Sigmoid colon (tissue), 7 donors: ENCODE data around the gene FUS. TPM values are rescaled to one million over a fixed set of nuclear protein-coding genes. Genes with fewer than 3 reads are reported as not detected.
"Not testable (repeated sequence)": the region's sequence is repeated elsewhere in the genome, so short reads cannot be mapped to it uniquely, and the experiment has no call there.

Experiments used
- DNase-seq: peaks from one replicate; pipeline ENCODE4 v3.0.0-alpha.2; 2019
- H3K27ac ChIP-seq, 4 donors: fragments of 200-600 bp; sonication (generic); one replicate each; pipeline ENCODE4 v1.5.1; 2016 to 2019; ENCODE audit warnings: mild to moderate bottlenecking in 1 of 4
- H3K27me3 ChIP-seq, 3 donors: fragments of 200-600 bp; sonication (generic); one replicate each; pipeline ENCODE4 v1.5.1; 2019; ENCODE audit warnings: mild to moderate bottlenecking in 1 of 3
- H3K36me3 ChIP-seq, 4 donors: fragments of 200-600 bp; sonication (generic); one replicate each; pipeline ENCODE4 v1.5.1; 2016 to 2019
- H3K4me1 ChIP-seq, 4 donors: fragments of 200-600 bp; sonication (generic); one replicate each; pipeline ENCODE4 v1.5.1; 2017 to 2019
- H3K4me3 ChIP-seq, 4 donors: fragments of 200-600 bp; sonication (generic); one replicate each; pipeline ENCODE4 v1.5.1; 2017 to 2019; ENCODE audit warnings: mild to moderate bottlenecking in 2 of 4, moderate library complexity in 1 of 4
- H3K9me3 ChIP-seq, 4 donors: fragments of 200-600 bp in 3 of 4; sonication (generic) in 3 of 4; one replicate each; pipeline versions ENCODE4 v1.5.1 to v1.6.1; 2013 to 2019
- CTCF ChIP-seq, 4 experiments: fragments of 450-650 bp in 3 of 4; fragments of 200-600 bp in 1 of 4; IDR thresholded peaks; one replicate each; pipeline ENCODE4 v1.5.1; 2016 to 2019; ENCODE audit warnings: antibody characterized with exemption in 4 of 4, mild to moderate bottlenecking in 3 of 4, moderate library complexity in 2 of 4
- EP300 ChIP-seq, 4 donors: sonication (generic); formaldehyde crosslinking; IDR thresholded peaks; one replicate each; pipeline ENCODE4 v1.6.1; 2017; ENCODE audit warnings: antibody characterized with exemption in 4 of 4
- POLR2A ChIP-seq, 2 donors: fragments of 450-650 bp; IDR thresholded peaks; one replicate each; pipeline ENCODE4 v1.6.1; 2016; ENCODE audit warnings: antibody characterized with exemption in 2 of 2, mild to moderate bottlenecking in 2 of 2, moderate library complexity in 2 of 2
- POLR2AphosphoS5 ChIP-seq, 4 donors: sonication (generic); formaldehyde crosslinking; IDR thresholded peaks; one replicate each; pipeline ENCODE4 v1.6.1; 2017; ENCODE audit warnings: antibody characterized with exemption in 4 of 4
- WGBS, 2 donors: extraction: QIAGEN DNeasy Blood & Tissue Kit; methylation state at CpG; one replicate each; pipeline ENCODE4 v1.1.7; 2013; 5-methylcytosine and 5-hydroxymethylcytosine counted together
- intact Hi-C: fragments of 100-400 bp; cut with DNase I; formaldehyde crosslinking; loops from one replicate; pipeline ENCODE4 v1.15.1; 2023
- polyA plus RNA-seq, 3 donors: library from polyadenylated mRNA; stranded (reverse); fragments of 200-250 nt; gene quantifications; one replicate each; pipeline ENCODE4 v1.2.3, GENCODE V29; 2013
- total RNA-seq, 4 donors: library from RNA; depleted of rRNA; stranded (reverse); fragments of >200 nt; gene quantifications; one replicate each; pipeline ENCODE4 v1.1.0, GENCODE V29; 2016
- donor health status: healthy with polysubstance abuse.
- donor health status: Bipolar disorder and iron deficiency.
- donor health status: healthy.

Gene FUS
- total and polyA plus RNA-seq, 7 donors, result 44.1 to 262 (median 63.9) TPM

DNA sequence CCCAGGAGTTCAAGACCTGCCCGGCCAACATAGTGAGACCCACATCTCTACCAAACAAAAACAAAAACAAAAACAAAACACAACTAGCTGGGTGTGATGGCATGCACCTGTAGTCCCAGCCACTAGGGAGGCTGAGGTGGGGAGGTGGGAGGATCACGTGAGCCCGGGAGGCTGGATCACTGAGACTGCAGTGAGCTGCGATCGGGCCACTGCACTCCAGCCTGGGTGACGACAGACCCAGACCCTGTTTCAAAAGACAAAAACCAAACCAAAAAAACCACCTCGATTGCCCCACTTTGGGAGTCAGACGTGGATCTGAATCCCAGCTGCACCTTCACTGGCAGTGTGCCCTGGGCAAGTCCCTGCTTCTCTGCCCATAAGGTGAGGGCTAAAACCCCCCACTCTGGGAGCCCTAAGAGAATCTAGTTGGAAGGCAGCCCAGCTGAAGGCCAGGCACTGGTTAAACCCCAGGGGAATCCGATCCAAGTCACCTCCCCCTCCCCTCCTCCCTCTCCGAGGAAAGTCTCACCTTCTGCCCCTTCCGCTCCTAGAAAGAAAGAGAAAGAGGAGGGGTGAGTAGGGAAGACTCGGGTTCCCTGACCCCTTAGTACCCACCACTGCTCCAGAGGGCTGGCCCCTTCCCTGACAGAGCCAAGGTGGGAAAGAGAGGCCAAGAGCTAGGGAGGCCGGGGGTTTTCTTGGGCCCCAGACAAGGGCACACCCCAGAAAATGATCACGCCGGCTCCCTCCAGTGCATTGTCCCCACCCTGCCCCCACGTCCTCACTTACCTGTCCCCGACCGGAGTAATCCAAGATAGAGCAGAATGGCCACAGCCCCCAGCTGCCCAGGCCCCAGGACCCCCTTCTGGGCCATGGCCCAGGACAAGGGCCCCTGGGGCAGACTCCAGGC lies 45.1 kb upstream of the FUS start:
- intact Hi-C loops, result no loop called here
- TF ChIP-seq EP300 (IDR thresholded peaks at IDR 0.05) (no peak), CTCF (IDR thresholded peaks at IDR 0.05) (peak in 1 of 4 experiments; percentile 30), POLR2A (IDR thresholded peaks at IDR 0.05) (peak in 1 of 2 donors; percentile 27), POLR2AphosphoS5 (IDR thresholded peaks at IDR 0.05) (no peak)
- WGBS, 2 donors, result 10 to 47% methylated on average over 18 of the region's 18 CpGs
- Histone ChIP-seq H3K9me3 (no peaks in the 10 kb centered on the region), H3K4me1 (peaks cover 0 to 13% (median 3%) of the 10 kb centered on the region in 4 donors), H3K4me3 (peak overlapping the region in 1 of 4 donors; percentile 24), H3K36me3 (peaks cover 22 to 27% (median 25%) of the 10 kb centered on the region in 4 donors), H3K27me3 (peaks cover 5 to 22% (median 6%) of the 10 kb centered on the region in 3 donors), H3K27ac (peak overlapping the region in 1 of 4 donors; percentile 7)
- no peak for DNase-seq

- peaks cover 5 to 22% (median 6%) of the 10 kb centered on the region in 3 donors for H3K27me3 ChIP-seq
- H3K36me3 ChIP-seq, result peaks cover 14 to 18% (median 17%) of the 10 kb centered on the region in 4 donors
- H3K4me1 ChIP-seq, result peaks cover 0 to 8% (median 3%) of the 10 kb centered on the region in 4 donors
- no peak for DNase-seq
- H3K4me3 ChIP-seq, result peak within 1 kb of the TSS in 1 of 4 donors; percentile 24
- no peak for TF ChIP-seq CTCF (IDR thresholded peaks at IDR 0.05)
- TF ChIP-seq POLR2A (IDR thresholded peaks at IDR 0.05), result peak in 1 of 2 donors; percentile 79
- TF ChIP-seq POLR2AphosphoS5 (IDR thresholded peaks at IDR 0.05), result peak in 1 of 4 donors; percentile 61
- peak within 1 kb of the TSS in 1 of 4 donors; percentile 7 for H3K27ac ChIP-seq
- WGBS, 2 donors, result 15 to 59% methylated on average over 22 of the region's 22 CpGs
- intact Hi-C loops, result no loop called here
- H3K9me3 ChIP-seq, result no peaks in the 10 kb centered on the region
These were observed 44.2 kb upstream of the FUS start, which contains the start of gene PRSS8 for GRCh38 chr16:31135535-31136286. Gene PRSS8, minus strand, starts transcription at chr16:31135727. Its CDS starts 229 bp downstream, at chr16:31135498.

DNA sequence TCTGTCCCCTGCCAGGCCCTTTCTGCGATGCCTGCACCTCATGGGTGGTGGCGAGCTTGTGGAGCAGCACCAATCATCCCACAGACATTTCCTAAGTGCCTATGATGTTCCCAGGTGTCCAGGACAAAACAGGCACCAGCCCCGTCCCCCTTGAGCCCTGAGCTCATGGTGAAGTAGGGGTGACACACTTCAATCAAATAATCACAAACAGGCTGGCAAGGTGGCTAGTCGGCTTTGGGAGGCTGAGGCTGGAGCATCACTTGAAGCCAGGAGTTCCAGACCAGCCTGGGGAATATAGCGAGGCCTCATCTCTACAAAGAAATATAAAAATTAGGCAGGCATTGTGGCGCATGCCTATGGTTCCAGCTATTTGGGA lies 43.7 kb upstream of the FUS start:
- no peaks in the 10 kb centered on the region for H3K9me3 ChIP-seq
- H3K27me3 ChIP-seq, result peaks cover 5 to 22% (median 6%) of the 10 kb centered on the region in 3 donors
- intact Hi-C loops, result no loop called here
- H3K4me1 ChIP-seq, result peaks cover 0 to 13% (median 6%) of the 10 kb centered on the region in 4 donors
- no peak overlapping the region for H3K27ac ChIP-seq
- WGBS, 2 donors, result 70 to 84% methylated on average over 6 of the region's 6 CpGs
- no peak for DNase-seq
- peaks cover 8 to 13% (median 12%) of the 10 kb centered on the region in 4 donors for H3K36me3 ChIP-seq
- H3K4me3 ChIP-seq, result no peak overlapping the region
- TF ChIP-seq EP300 (IDR thresholded peaks at IDR 0.05) (no peak), CTCF (IDR thresholded peaks at IDR 0.05) (no peak), POLR2AphosphoS5 (IDR thresholded peaks at IDR 0.05) (no peak), POLR2A (IDR thresholded peaks at IDR 0.05) (no peak)

- H3K36me3 ChIP-seq, H3K27ac ChIP-seq, DNase-seq, intact Hi-C loops, H3K4me3 ChIP-seq, H3K9me3 ChIP-seq: not testable (repeated sequence)
- Histone ChIP-seq H3K27me3 (peaks cover 5 to 22% (median 6%) of the 10 kb centered on the region in 3 donors), H3K4me1 (peaks cover 0 to 20% (median 13%) of the 10 kb centered on the region in 4 donors)
- WGBS, 2 donors, result 72 to 91% methylated on average over 20 of the region's 20 CpGs
These were observed 43.0 kb upstream of the FUS start for GRCh38 chr16:31136822-31137499.
